Endothelial cell of umbilical vein (primary cell): ENCODE measurements around the gene OR8G1. TPM values are rescaled to one million over a fixed set of nuclear protein-coding genes. Genes with fewer than 3 reads are reported as not detected.

Source experiments
- BruUV-seq: library from RNA; stranded (reverse); fragments of 400-500 nt; replicated peaks from 2 replicates; lab custom pipeline; 2021; lab: Mats Ljungman, UMichigan
- CTCF ChIA-PET: fragments of 300-600, 350-600 bp; sonication (Branson Sonifier 250); formaldehyde crosslinking; loops from one replicate; lab custom pipeline; 2021; ENCODE audit warnings: antibody characterized with exemption, inconsistent platforms; lab: Charles Lee
- POLR2A ChIA-PET: fragments of 300-600, 350-600 bp; sonication (Branson Sonifier 250); formaldehyde crosslinking; loops from one replicate; lab custom pipeline; 2021; ENCODE audit warnings: antibody characterized with exemption, inconsistent platforms; lab: Charles Lee
- DNase-seq: peaks from one replicate; pipeline ENCODE4 v3.0.0-alpha.2; 2011; ENCODE audit warnings: low read depth, low spot score
- FAIRE-seq: peaks from 2 replicates; lab custom pipeline; 2011; peaks lifted over from hg19 to GRCh38; lab: Jason Lieb, UNC
- H2AFZ ChIP-seq: 2 replicates; pipeline ENCODE4 v1.6.0; 2012; ENCODE audit warnings: low read depth, low read length, control low read depth, inconsistent platforms
- H3K27ac ChIP-seq: 2 replicates; pipeline ENCODE4 v1.5.1; 2011; ENCODE audit warnings: low read depth, mild to moderate bottlenecking, control low read depth, low read length, moderate library complexity; ENCODE audit not compliant: insufficient read depth
- H3K27me3 ChIP-seq, 2 experiments: 2 replicates each; pipeline versions ENCODE4 v1.6.0 to v1.6.1; 2011; ENCODE audit warnings: low read length in 2 of 2, mixed read lengths in 1 of 2; ENCODE audit not compliant: control insufficient read depth in 2 of 2, insufficient read depth in 2 of 2
- H3K36me3 ChIP-seq, 2 experiments: 2 replicates in 1 of 2; 3 replicates in 1 of 2; pipeline ENCODE4 v1.5.1; 2011; ENCODE audit warnings: low read length in 2 of 2, mild to moderate bottlenecking in 1 of 2, moderate library complexity in 1 of 2; ENCODE audit not compliant: control insufficient read depth in 2 of 2, insufficient read depth in 2 of 2; ENCODE audit errors: extremely low read depth in 1 of 2
- H3K4me1 ChIP-seq: 3 replicates; pipeline ENCODE4 v1.5.1; 2011; ENCODE audit warnings: mild to moderate bottlenecking, low read length; ENCODE audit not compliant: control insufficient read depth, insufficient read depth; ENCODE audit errors: extremely low read depth
- H3K4me2 ChIP-seq: 2 replicates; pipeline ENCODE4 v1.6.1; 2011; ENCODE audit warnings: low read length, control low read depth, mixed read lengths; ENCODE audit not compliant: insufficient read depth
- H3K4me3 ChIP-seq, 3 experiments: fragments of 200-600 bp in 1 of 3; sonication (generic), shearing (Covaris generic) in 1 of 3; replicated peaks in 1 of 3; 2 replicates each; pipeline ENCODE4 v1.5.1; 2011 to 2016; ENCODE audit warnings: control low read depth in 3 of 3, low read length in 3 of 3, mild to moderate bottlenecking in 2 of 3, inconsistent platforms in 1 of 3, low read depth in 1 of 3, moderate library complexity in 1 of 3; ENCODE audit not compliant: insufficient read depth in 1 of 3
- H3K79me2 ChIP-seq: 2 replicates; pipeline ENCODE4 v1.6.0; 2012; ENCODE audit warnings: low read length, inconsistent platforms; ENCODE audit not compliant: control insufficient read depth, insufficient read depth
- H3K9ac ChIP-seq: replicated peaks from 2 replicates; pipeline ENCODE3; 2011; ENCODE audit warnings: low read length, control low read depth; ENCODE audit not compliant: insufficient read depth; ENCODE audit errors: extremely low read depth
- H3K9me1 ChIP-seq: replicated peaks from 3 replicates; pipeline ENCODE4 v1.6.0; 2011; ENCODE audit warnings: mild to moderate bottlenecking, low read length; ENCODE audit not compliant: control insufficient read depth, insufficient read depth; ENCODE audit errors: extremely low read depth
- H3K9me3 ChIP-seq: replicated peaks from 2 replicates; pipeline ENCODE4 v1.5.1; 2012; ENCODE audit warnings: low read length, inconsistent platforms; ENCODE audit not compliant: control insufficient read depth, insufficient read depth
- H4K20me1 ChIP-seq: replicated peaks from 2 replicates; pipeline ENCODE3; 2011; ENCODE audit warnings: mild to moderate bottlenecking, low read length; ENCODE audit not compliant: control insufficient read depth, insufficient read depth; ENCODE audit errors: extremely low read depth
- EZH2 ChIP-seq: IDR thresholded peaks from 2 replicates; pipeline ENCODE4 v1.6.1; 2012; ENCODE audit warnings: borderline replicate concordance, low read depth, mild to moderate bottlenecking, moderate library complexity, low read length, inconsistent platforms; ENCODE audit not compliant: severe bottlenecking
- FOS ChIP-seq: IDR thresholded peaks from 2 replicates; pipeline ENCODE4 v1.6.1; 2011; ENCODE audit warnings: mild to moderate bottlenecking, low read length, moderate library complexity, borderline replicate concordance; ENCODE audit not compliant: insufficient read depth
- GATA2 ChIP-seq: IDR thresholded peaks from 2 replicates; pipeline ENCODE4 v1.7.0; 2011; ENCODE audit warnings: low read depth, mild to moderate bottlenecking, moderate library complexity, mixed read lengths, low read length; ENCODE audit not compliant: insufficient read length, insufficient read depth
- JUN ChIP-seq: IDR thresholded peaks from 2 replicates; pipeline ENCODE4 v1.6.1; 2011; ENCODE audit warnings: borderline replicate concordance, low read depth; ENCODE audit not compliant: insufficient read length, insufficient read depth
- MAX ChIP-seq: IDR thresholded peaks from 2 replicates; pipeline ENCODE4 v1.6.1; 2011; ENCODE audit not compliant: insufficient read depth, insufficient read length
- MYC ChIP-seq: IDR thresholded peaks from one replicate; pipeline ENCODE4 v1.6.1; 2011; ENCODE audit warnings: mild to moderate bottlenecking, low read depth, low read length
- POLR2A ChIP-seq: IDR thresholded peaks from 2 replicates; pipeline ENCODE4 v1.6.1; 2012; ENCODE audit warnings: low read depth, mild to moderate bottlenecking, control low read depth, low read length
- POLR2AphosphoS5 ChIP-seq: IDR thresholded peaks from 2 replicates; pipeline ENCODE4 v1.6.1; 2012; ENCODE audit warnings: low read depth, mild to moderate bottlenecking, control low read depth, low read length, moderate library complexity; ENCODE audit not compliant: insufficient read depth
- dilution Hi-C: fragments of 300-500 bp; cut with MboI; formaldehyde crosslinking; loops from one replicate; pipeline ENCODE4 v1.15.0; 2019; ENCODE audit warnings: low sequenced_read_pairs; ENCODE audit not compliant: extremely low pct_ligation_motif_present
- intact Hi-C: fragments of 100-400 bp; cut with micrococcal nuclease; formaldehyde crosslinking; loops from one replicate; pipeline ENCODE4 v1.10.0; 2022
- polyA plus RNA-seq, 4 experiments: library from polyadenylated mRNA; depleted of rRNA in 3 of 4; stranded (reverse) in 3 of 4; unstranded in 1 of 4; fragments of >200 nt; gene quantifications; 2 replicates each; pipeline versions ENCODE4 v1.2.1 to v1.2.3, GENCODE V29; 2011 to 2012; ENCODE audit warnings: missing spikeins in 1 of 4
- total RNA-seq: library from RNA; stranded (reverse); gene quantifications from 2 replicates; pipeline ENCODE4 v1.2.3, GENCODE V29; 2021
- TF ChIP-seq, protein P1 (sequence below), 2 donors: IDR thresholded peaks; 1 replicate in 1 of 2; 2 replicates in 1 of 2; pipeline ENCODE4 v1.5.1; 2011; ENCODE audit warnings: low read length in 2 of 2, mild to moderate bottlenecking in 2 of 2, moderate library complexity in 2 of 2, control low read depth in 1 of 2, inconsistent platforms in 1 of 2, low read depth in 1 of 2; ENCODE audit not compliant: insufficient read depth in 1 of 2; ENCODE audit errors: extremely low read depth in 1 of 2

OR8G1 gene
- total and polyA plus RNA-seq, 2 donors (not counting 3 experiments of a cell fraction or from before 2014, with no cell fraction given): not detected

DNA sequence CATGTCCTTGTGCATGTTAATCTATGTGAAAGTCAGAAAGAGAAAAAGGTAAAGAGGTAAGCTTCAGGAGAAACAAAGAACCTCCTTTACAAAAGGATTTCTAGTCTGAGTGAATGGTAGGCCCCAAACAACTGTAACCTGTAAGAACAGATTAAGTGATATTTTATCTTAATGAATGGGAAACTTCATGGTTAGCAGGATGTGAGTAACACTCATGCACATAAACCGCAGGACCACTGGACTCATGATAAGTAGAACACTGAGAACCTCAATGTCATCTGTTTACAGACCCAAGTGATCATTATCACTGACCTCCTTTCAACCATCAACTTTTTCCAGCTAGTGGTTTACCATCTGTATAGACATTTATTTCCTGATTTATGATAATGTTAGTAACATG, 35.2 kb downstream of the OR8G1 start:
- H3K9me3 ChIP-seq: no peaks in the 10 kb centered on the region
- BruUV-seq: no TSS peak
- no peaks in the 10 kb centered on the region for H4K20me1 ChIP-seq
- H3K79me2 ChIP-seq: no peaks in the 10 kb centered on the region
- TF ChIP-seq MYC (no peak), GATA2 (peak; percentile 99), MAX (no peak), JUN (peak; percentile 59), FOS (peak; percentile 67), EZH2 (no peak), POLR2AphosphoS5 (peak; percentile 95), POLR2A (peak; percentile 65)
- TF ChIP-seq, protein P1, sequence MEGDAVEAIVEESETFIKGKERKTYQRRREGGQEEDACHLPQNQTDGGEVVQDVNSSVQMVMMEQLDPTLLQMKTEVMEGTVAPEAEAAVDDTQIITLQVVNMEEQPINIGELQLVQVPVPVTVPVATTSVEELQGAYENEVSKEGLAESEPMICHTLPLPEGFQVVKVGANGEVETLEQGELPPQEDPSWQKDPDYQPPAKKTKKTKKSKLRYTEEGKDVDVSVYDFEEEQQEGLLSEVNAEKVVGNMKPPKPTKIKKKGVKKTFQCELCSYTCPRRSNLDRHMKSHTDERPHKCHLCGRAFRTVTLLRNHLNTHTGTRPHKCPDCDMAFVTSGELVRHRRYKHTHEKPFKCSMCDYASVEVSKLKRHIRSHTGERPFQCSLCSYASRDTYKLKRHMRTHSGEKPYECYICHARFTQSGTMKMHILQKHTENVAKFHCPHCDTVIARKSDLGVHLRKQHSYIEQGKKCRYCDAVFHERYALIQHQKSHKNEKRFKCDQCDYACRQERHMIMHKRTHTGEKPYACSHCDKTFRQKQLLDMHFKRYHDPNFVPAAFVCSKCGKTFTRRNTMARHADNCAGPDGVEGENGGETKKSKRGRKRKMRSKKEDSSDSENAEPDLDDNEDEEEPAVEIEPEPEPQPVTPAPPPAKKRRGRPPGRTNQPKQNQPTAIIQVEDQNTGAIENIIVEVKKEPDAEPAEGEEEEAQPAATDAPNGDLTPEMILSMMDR (IDR thresholded peaks at IDR 0.05; ENCODE audit: extremely low read depth in 1 of 2, insufficient read depth in 1 of 2, low read depth in 1 of 2, low read length in 2 of 2): no peak
- H3K4me2 ChIP-seq: peak overlapping the region; percentile 35
- H3K9ac ChIP-seq: no peak overlapping the region
- dilution Hi-C loops: no loop called here
- no peaks in the 10 kb centered on the region for H3K27me3 ChIP-seq
- DNase-seq (peak; percentile 80), FAIRE-seq (peak; percentile 83)
- CTCF ChIA-PET: interaction anchor here (1.3 to 2.3 kb wide), 2 partner anchors 81 to 205 kb away, joined by 4 to 8 read pairs; no protein-coding TSS in a partner anchor
- peak overlapping the region; percentile 26 for H3K27ac ChIP-seq
- no peaks in the 10 kb centered on the region for H3K9me1 ChIP-seq
- H3K4me3 ChIP-seq: no peak overlapping the region
- H2AFZ ChIP-seq: no peak overlapping the region
- no peaks in the 10 kb centered on the region for H3K36me3 ChIP-seq
- peaks cover 15% of the 10 kb centered on the region for H3K4me1 ChIP-seq
- POLR2A ChIA-PET: no interaction called here
- intact Hi-C loops: loop anchor here (1.0 to 2.0 kb wide), 3 partner anchors 9 to 205 kb away; partner anchors contain the start of gene VWA5A
